ENCODE results near the gene UBE2M.

DNA sequence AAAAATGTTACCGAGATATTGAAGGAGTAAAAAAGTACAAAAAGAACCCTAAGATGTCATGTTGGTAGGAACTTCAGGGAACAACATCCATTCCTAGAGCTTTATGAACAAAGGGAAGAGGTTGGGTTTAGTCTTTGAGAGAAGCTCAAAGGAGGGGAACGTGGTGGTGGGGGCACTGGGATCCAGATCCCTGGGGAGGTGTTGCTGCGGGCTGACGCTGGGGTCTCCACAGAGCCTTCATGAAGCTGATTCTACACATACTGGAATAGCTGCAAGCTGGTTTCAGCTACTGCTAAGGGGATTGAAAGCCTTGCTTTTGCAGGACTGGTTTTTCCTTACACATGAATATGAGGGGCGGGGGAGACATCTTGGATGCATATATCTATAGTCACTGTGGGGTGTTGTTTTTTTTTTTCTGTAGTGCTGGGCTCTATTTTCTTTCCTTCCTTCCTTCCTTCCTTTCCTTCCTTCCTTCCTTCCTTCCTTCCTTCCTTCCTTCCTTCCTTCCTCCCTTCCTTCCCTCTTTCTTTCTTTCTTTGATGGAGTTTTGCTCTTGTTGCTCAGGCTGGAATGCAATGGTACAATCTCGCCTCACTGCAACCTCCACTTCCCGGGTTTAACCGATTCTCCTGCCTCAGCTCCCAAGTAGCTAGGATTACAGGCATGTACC lies 21.2 kb upstream of the UBE2M start:
- TF ChIP-seq TARDBP (IDR thresholded peaks at IDR 0.05), result no peak
- TF ChIP-seq BHLHE40 (IDR thresholded peaks at IDR 0.05; ENCODE audit: borderline replicate concordance), result no peak
- no peak for TF ChIP-seq SP1 (IDR thresholded peaks at IDR 0.05)
- TF ChIP-seq FOXK2 (IDR thresholded peaks at IDR 0.05), result no peak
- no peak for TF ChIP-seq HDGF (IDR thresholded peaks at IDR 0.05; ENCODE audit: borderline replicate concordance)
